Ovary (tissue), 9 donors: ENCODE data around the gene SREBF2. TPM values are rescaled to one million over a fixed set of nuclear protein-coding genes. Genes with fewer than 3 reads are reported as not detected.

ENCODE experiments used
- DNase-seq, 5 donors: peaks; one replicate each; pipeline ENCODE4 v3.0.0-alpha.2; 2019 to 2020
- H3K27ac ChIP-seq, 2 donors: fragments of 200-600 bp; one replicate each; pipeline versions ENCODE4 v1.5.1 to v1.8.0; 2019 to 2022
- H3K27me3 ChIP-seq: fragments of 200-600 bp; one replicate; pipeline ENCODE4 v1.8.0; 2022
- H3K36me3 ChIP-seq: fragments of 200-600 bp; sonication (generic); one replicate; pipeline ENCODE4 v1.5.1; 2019
- H3K4me1 ChIP-seq: one replicate; pipeline ENCODE4 v1.8.1; 2013; ENCODE audit warnings: mild to moderate bottlenecking, moderate library complexity; ENCODE audit not compliant: insufficient read depth
- H3K4me3 ChIP-seq: fragments of 200-600 bp; sonication (generic); one replicate; pipeline ENCODE4 v1.5.1; 2017
- H3K9me3 ChIP-seq, 2 donors: fragments of 200-600 bp in 1 of 2; sonication (generic) in 1 of 2; one replicate each; pipeline versions ENCODE4 v1.5.1 to v1.8.1; 2013 to 2019; ENCODE audit warnings: mild to moderate bottlenecking in 1 of 2, moderate library complexity in 1 of 2
- CTCF ChIP-seq, 3 donors: fragments of 450-650 bp in 2 of 3; fragments of 200-600 bp in 1 of 3; IDR thresholded peaks; one replicate each; pipeline versions ENCODE4 v1.5.1 to v1.8.0; 2016 to 2022; ENCODE audit warnings: antibody characterized with exemption in 3 of 3, mild to moderate bottlenecking in 1 of 3
- EP300 ChIP-seq: sonication (generic); formaldehyde crosslinking; IDR thresholded peaks from one replicate; pipeline ENCODE4 v1.6.1; 2017; ENCODE audit warnings: antibody characterized with exemption
- POLR2A ChIP-seq: fragments of 450-650 bp; IDR thresholded peaks from one replicate; pipeline ENCODE4 v1.6.1; 2017; ENCODE audit warnings: antibody characterized with exemption, mild to moderate bottlenecking, moderate library complexity
- WGBS, 3 donors: extraction: QIAGEN DNeasy Blood & Tissue Kit in 1 of 3; methylation state at CpG; one replicate each; pipeline versions ENCODE4 v1.1.5 to v1.1.7; 2013 to 2017; 5-methylcytosine and 5-hydroxymethylcytosine counted together
- intact Hi-C, 4 donors: fragments of 100-400 bp; cut with DNase I; formaldehyde crosslinking; loops; one replicate each; pipeline versions ENCODE4 v1.11.0 to v1.15.1; 2022 to 2023
- polyA plus RNA-seq, 2 donors: library from polyadenylated mRNA; stranded (reverse); fragments of 200-250 nt in 1 of 2; fragments of 350-450 nt in 1 of 2; fragmentation: Illumina TruSeq in 1 of 2; extraction: RNeasy Lipid Tissue Mini Kit (QIAGEN cat#74804) in 1 of 2; gene quantifications; one replicate each; pipeline ENCODE4 v1.2.3, GENCODE V29; 2013 to 2014
- total RNA-seq, 7 donors: library from RNA; depleted of rRNA in 2 of 7; stranded (reverse); fragments of >200 nt in 2 of 7; fragmentation: NEBNext Ultra II Directional in 3 of 7; extraction: Animal tissue kit (Norgen Biotek cat#: 25700) in 3 of 7; gene quantifications; one replicate each; pipeline versions ENCODE4 v1.1.0 to v1.2.4, GENCODE V29; 2016 to 2023
- donor health status: DM: no; HTN: no; CAD: no; lungs with moderate emphysema.
- donor health status: DM: no; HTN: no; CAD: no.
- donor health status: Bipolar disorder and iron deficiency.
- donor health status: DM: yes; HTN: yes; CAD: no.
- donor health status: DM: no; HTN: no; CAD: no.
- donor health status: DM: yes; HTN: yes; CAD: no.

The SREBF2 gene
- total and polyA plus RNA-seq, 9 donors = 29.2 to 215 (median 74.1) TPM

GRCh38 chr22:41830174-41830573, 2.7 kb upstream of the SREBF2 start:
- H3K4me3 ChIP-seq = no peak overlapping the region
- no peak overlapping the region for H3K27ac ChIP-seq
- no peak for DNase-seq
- no peaks in the 10 kb centered on the region for H3K36me3 ChIP-seq
- H3K27me3 ChIP-seq = no peaks in the 10 kb centered on the region
- TF ChIP-seq CTCF (IDR thresholded peaks at IDR 0.05) (no peak), POLR2A (no peak)
- H3K4me1 ChIP-seq = peaks cover 7% of the 10 kb centered on the region
- 89 to 97% (median 95%) methylated on average over 3 of the region's 3 CpGs for WGBS, 3 donors
- intact Hi-C loops = no loop called here
- H3K9me3 ChIP-seq = no peaks in the 10 kb centered on the region

- no peaks in the 10 kb centered on the region for H3K27me3 ChIP-seq
- no peak overlapping the region for H3K4me3 ChIP-seq
- TF ChIP-seq POLR2A = no peak
- no peak for TF ChIP-seq EP300
- no peak for TF ChIP-seq CTCF (IDR thresholded peaks at IDR 0.05)
- H3K27ac ChIP-seq = no peak overlapping the region
- 80 to 83% (median 83%) methylated on average over 6 of the region's 6 CpGs for WGBS, 3 donors
- H3K4me1 ChIP-seq = peaks cover 7% of the 10 kb centered on the region
- no peaks in the 10 kb centered on the region for H3K36me3 ChIP-seq
- intact Hi-C loops = no loop called here
- H3K9me3 ChIP-seq = no peaks in the 10 kb centered on the region
- no peak for DNase-seq
Observed at GRCh38 chr22:41831383-41831782, 1.5 kb upstream of the SREBF2 start.

GRCh38 chr22:41831828-41832552, 915 bp upstream of the SREBF2 start:
- peak overlapping the region; percentile 75 for H3K4me3 ChIP-seq
- peaks cover 2% of the 10 kb centered on the region for H3K4me1 ChIP-seq
- H3K9me3 ChIP-seq = no peaks in the 10 kb centered on the region
- no peaks in the 10 kb centered on the region for H3K36me3 ChIP-seq
- whole genome bisulfite sequencing, 3 donors = 8 to 11% (median 9%) methylated on average over 12 to 17 of the region's 17 CpGs
- DNase-seq = no peak
- H3K27me3 ChIP-seq = no peaks in the 10 kb centered on the region
- TF ChIP-seq CTCF (IDR thresholded peaks at IDR 0.05) = no peak
- no peak for TF ChIP-seq EP300
- no peak for TF ChIP-seq POLR2A
- peak overlapping the region; percentile 81 to 89 for H3K27ac ChIP-seq
- intact Hi-C loops = no loop called here

GRCh38 chr22:41833369-41834004, 582 bp downstream of the SREBF2 start:
- no peaks in the 10 kb centered on the region for H3K9me3 ChIP-seq
- DNase-seq = peak; percentile 48 to 68 (median 55)
- H3K27me3 ChIP-seq = no peaks in the 10 kb centered on the region
- H3K27ac ChIP-seq = peak overlapping the region; percentile 89 to 98
- WGBS, 3 donors = 1% methylated on average over 47 to 85 of the region's 86 CpGs
- no peak for TF ChIP-seq EP300
- TF ChIP-seq POLR2A = no peak
- no peak for TF ChIP-seq CTCF (IDR thresholded peaks at IDR 0.05)
- intact Hi-C loops = no loop called here
- H3K4me3 ChIP-seq = peak overlapping the region; percentile 75
- no peaks in the 10 kb centered on the region for H3K36me3 ChIP-seq
- peaks cover 4% of the 10 kb centered on the region for H3K4me1 ChIP-seq
